IPS-18a (cell line): Measurements from ENCODE around the gene FAM3B.

Experiments used
- H3K27ac ChIP-seq: one replicate; pipeline ENCODE4 v1.5.1; 2013; ENCODE audit warnings: low read length
- H3K27me3 ChIP-seq: one replicate; pipeline ENCODE4 v1.6.1; 2013; ENCODE audit warnings: mild to moderate bottlenecking, low read length; ENCODE audit not compliant: control insufficient read depth, insufficient read depth
- H3K36me3 ChIP-seq: one replicate; pipeline ENCODE4 v1.6.1; 2013; ENCODE audit warnings: low read depth, low read length; ENCODE audit not compliant: control insufficient read depth
- H3K4me1 ChIP-seq: one replicate; pipeline ENCODE4 v1.6.1; 2013; ENCODE audit warnings: low read depth, low read length; ENCODE audit not compliant: control insufficient read depth
- H3K4me3 ChIP-seq: one replicate; pipeline ENCODE4 v1.5.1; 2013; ENCODE audit warnings: low read length
- H3K9ac ChIP-seq: one replicate; pipeline ENCODE4 v1.6.1; 2013; ENCODE audit warnings: mild to moderate bottlenecking, low read length, moderate library complexity
- H3K9me3 ChIP-seq: one replicate; pipeline ENCODE4 v1.6.1; 2013; ENCODE audit warnings: low read depth, low read length; ENCODE audit not compliant: control insufficient read depth

Gene FAM3B

DNA sequence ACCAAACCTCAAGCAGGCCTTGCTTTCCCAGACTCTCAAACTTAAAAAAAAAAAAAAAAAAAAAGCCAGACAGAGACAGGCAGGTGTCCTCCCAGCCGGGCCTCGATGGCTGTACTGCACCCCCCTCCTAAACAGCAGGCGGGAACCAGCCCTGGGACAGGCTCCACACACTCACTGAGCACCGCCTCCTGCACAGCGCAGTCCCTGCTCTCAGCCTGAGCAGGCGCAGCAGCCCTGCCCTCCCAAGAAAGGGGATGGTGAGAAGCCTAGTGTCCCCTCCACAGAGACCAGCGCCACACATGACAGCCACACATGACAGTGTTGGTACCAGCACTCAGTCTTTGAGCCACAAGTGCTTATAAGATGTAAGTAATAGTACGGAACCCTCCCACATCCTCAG is 57.2 kb downstream of the FAM3B start:
- H3K4me3 ChIP-seq, result no peak overlapping the region
- H3K9ac ChIP-seq, result no peak overlapping the region
- no peaks in the 10 kb centered on the region for H3K27me3 ChIP-seq
- peaks cover 10% of the 10 kb centered on the region for H3K4me1 ChIP-seq
- no peak overlapping the region for H3K27ac ChIP-seq
- no peaks in the 10 kb centered on the region for H3K9me3 ChIP-seq
- H3K36me3 ChIP-seq, result no peaks in the 10 kb centered on the region

DNA sequence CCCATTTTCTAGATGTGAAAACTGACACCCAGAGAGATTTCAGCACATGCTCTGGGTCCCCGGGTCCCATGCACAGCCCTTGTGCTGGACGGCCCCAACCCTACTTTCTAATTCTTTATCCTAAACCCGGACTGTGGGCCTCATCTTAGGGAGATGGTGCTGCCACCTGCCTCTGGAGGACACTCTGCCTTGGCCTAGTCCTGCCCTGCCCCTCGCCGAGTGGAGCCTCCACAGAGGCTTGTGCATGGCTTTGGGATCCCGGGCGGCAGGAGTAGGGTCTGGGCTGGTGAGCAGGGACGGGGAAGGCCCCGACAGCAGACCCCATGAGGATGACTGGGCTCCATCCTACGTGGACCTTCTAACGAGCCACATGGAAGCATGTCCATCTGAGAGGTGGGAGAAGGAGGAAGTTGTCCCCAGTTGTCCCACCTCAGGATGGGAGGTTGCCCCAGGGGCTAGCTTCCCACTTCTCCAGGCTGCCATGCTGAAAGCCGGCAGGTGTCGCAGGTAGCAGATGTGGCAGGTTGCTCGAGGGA is 57.6 kb downstream of the FAM3B start:
- H3K9ac ChIP-seq, result no peak overlapping the region

DNA sequence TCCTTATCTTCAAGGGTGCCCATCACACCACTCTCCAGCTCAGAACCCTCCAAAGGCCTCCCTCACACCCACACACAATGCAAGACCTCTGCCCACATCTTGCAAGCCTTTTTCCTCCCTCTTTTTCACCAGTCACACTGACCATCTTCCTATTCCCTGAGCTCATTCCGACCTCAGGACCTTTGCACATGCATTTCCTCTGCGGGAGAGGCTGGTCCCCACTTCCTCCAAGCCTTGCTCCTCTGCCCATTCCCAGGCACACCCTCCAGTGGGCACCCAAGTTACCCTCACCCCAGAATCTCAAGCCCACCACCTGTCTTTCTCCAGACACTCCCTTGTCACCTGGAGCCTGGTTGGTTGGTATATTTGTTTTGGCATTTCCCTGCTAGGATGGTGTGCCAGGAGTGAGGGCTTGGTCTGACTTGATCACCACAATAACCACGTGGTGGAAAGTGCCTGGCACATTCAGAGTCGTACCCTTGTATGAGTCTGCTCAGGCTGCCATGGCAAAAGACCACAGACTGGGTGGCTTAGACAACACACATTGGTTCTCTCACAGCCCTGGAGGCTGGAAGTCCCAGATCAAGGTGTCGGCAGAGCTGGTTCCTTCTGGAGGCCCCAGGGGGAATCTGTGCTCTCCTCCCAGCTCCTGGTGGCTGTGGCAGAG is 58.4 kb downstream of the FAM3B start:
- Histone ChIP-seq H3K9ac (no peak overlapping the region), H3K9me3 (no peaks in the 10 kb centered on the region), H3K4me1 (peaks cover 5% of the 10 kb centered on the region), H3K36me3 (no peaks in the 10 kb centered on the region), H3K27me3 (no peaks in the 10 kb centered on the region), H3K27ac (no peak overlapping the region), H3K4me3 (no peak overlapping the region)

More for the DNA sequence above, 57.6 kb downstream of the FAM3B start:
- Histone ChIP-seq H3K27me3 (no peaks in the 10 kb centered on the region), H3K27ac (no peak overlapping the region), H3K36me3 (no peaks in the 10 kb centered on the region), H3K9me3 (no peaks in the 10 kb centered on the region), H3K4me3 (no peak overlapping the region), H3K4me1 (peaks cover 8% of the 10 kb centered on the region)

- H3K4me3 ChIP-seq, result no peak overlapping the region
- H3K4me1 ChIP-seq, result no peaks in the 10 kb centered on the region
- no peaks in the 10 kb centered on the region for H3K27me3 ChIP-seq
- H3K9ac ChIP-seq, result no peak overlapping the region
- H3K9me3 ChIP-seq, result no peaks in the 10 kb centered on the region
- no peaks in the 10 kb centered on the region for H3K36me3 ChIP-seq
- H3K27ac ChIP-seq, result no peak overlapping the region
These were observed 59.3 kb downstream of the FAM3B start for GRCh38 chr21:41375875-41376274.

DNA sequence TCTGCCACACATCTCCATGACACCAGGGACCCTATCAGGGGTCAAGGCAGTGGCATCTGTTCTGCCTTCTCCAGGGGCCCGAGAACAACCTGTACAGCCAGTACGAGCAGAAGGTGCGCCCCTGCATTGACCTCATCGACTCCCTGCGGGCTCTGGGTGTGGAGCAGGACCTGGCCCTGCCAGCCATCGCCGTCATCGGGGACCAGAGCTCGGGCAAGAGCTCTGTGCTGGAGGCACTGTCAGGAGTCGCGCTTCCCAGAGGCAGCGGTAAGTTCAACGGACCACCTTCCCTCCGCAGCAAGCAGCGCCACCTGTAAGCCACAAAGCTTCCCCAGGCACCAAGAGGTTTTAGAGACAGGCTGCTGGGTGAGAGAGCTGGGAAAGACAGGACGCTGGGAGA is 61.1 kb downstream of the FAM3B start:
- Histone ChIP-seq H3K27ac (no peak overlapping the region), H3K9ac (no peak overlapping the region), H3K27me3 (no peaks in the 10 kb centered on the region), H3K4me3 (no peak overlapping the region), H3K4me1 (no peaks in the 10 kb centered on the region), H3K36me3 (no peaks in the 10 kb centered on the region), H3K9me3 (no peaks in the 10 kb centered on the region)

- Histone ChIP-seq H3K9me3 (no peaks in the 10 kb centered on the region), H3K36me3 (no peaks in the 10 kb centered on the region), H3K27me3 (no peaks in the 10 kb centered on the region), H3K9ac (no peak overlapping the region), H3K4me1 (no peaks in the 10 kb centered on the region), H3K4me3 (no peak overlapping the region), H3K27ac (no peak overlapping the region)
These were observed 62.2 kb downstream of the FAM3B start for GRCh38 chr21:41378849-41379248.

DNA sequence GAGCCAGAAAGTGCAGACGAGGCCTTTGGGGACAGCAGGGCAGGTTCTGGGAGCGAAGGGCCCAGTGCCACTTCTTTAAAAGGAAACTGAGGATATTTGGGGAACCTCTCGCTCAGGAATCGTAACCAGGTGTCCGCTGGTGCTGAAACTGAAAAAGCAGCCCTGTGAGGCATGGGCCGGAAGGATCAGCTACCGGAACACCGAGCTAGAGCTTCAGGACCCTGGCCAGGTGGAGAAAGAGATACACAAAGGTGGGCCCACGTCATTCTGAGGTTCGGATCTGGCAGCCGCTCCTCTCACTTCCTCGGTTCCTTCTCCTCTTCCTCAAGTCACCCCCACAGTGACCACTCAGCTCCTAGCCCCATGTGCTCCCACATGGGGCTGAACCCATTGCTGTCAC is 63.3 kb downstream of the FAM3B start:
- Histone ChIP-seq H3K4me3 (no peak overlapping the region), H3K9me3 (no peaks in the 10 kb centered on the region), H3K36me3 (no peaks in the 10 kb centered on the region), H3K9ac (no peak overlapping the region), H3K27me3 (no peaks in the 10 kb centered on the region), H3K4me1 (no peaks in the 10 kb centered on the region), H3K27ac (no peak overlapping the region)

DNA sequence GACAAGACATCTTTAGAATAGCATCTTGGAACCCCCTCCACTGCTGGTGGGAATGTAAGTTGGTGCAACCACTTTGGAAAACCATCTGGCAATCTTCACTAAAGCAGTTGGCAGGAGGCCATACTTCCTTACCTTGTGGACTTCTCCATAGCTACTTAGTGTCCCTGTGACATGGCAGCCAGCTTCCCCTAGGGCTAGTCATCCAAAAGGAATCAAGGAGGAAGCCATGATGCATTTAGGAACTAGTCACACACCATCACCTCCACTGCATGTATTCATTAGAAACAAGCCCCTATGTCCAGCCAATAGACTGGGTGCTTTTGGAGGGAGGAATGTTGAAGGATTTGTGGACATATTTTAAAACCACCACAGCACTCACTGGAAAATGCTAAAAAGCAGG is 65.1 kb downstream of the FAM3B start:
- Histone ChIP-seq H3K4me3 (no peak overlapping the region), H3K27ac (no peak overlapping the region), H3K9ac (no peak overlapping the region), H3K27me3 (no peaks in the 10 kb centered on the region), H3K9me3 (no peaks in the 10 kb centered on the region), H3K36me3 (no peaks in the 10 kb centered on the region), H3K4me1 (no peaks in the 10 kb centered on the region)

GRCh38 chr21:41387042-41387819 is 70.6 kb downstream of the FAM3B start:
- Histone ChIP-seq H3K36me3 (no peaks in the 10 kb centered on the region), H3K4me1 (no peaks in the 10 kb centered on the region), H3K9me3 (no peaks in the 10 kb centered on the region), H3K4me3 (no peak overlapping the region), H3K27me3 (no peaks in the 10 kb centered on the region), H3K9ac (no peak overlapping the region), H3K27ac (no peak overlapping the region)

GRCh38 chr21:41387824-41388223 is 71.2 kb downstream of the FAM3B start:
- Histone ChIP-seq H3K27ac (no peak overlapping the region), H3K4me3 (no peak overlapping the region), H3K27me3 (no peaks in the 10 kb centered on the region), H3K9me3 (no peaks in the 10 kb centered on the region), H3K9ac (no peak overlapping the region), H3K36me3 (no peaks in the 10 kb centered on the region), H3K4me1 (no peaks in the 10 kb centered on the region)

DNA sequence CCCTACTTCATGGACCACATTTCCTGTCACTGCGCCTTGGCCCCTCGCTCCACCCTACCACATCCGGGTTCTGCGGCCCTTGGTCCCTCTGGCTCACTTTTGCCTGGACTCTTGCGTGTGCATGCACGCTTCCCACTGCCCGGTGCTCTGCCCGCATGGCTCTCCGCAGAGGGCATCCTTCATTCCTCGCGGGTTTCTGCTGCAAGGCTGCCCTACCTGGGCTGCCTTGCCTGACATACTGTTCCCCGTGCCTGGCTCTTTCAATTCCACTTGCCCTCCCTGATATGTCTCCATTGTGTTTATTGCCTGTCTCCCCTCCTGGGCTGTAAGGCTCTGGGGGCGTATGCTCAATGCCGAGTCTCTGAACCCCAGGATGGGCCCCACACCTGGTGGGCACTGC is 71.7 kb downstream of the FAM3B start:
- H3K4me1 ChIP-seq, result no peaks in the 10 kb centered on the region
- no peaks in the 10 kb centered on the region for H3K27me3 ChIP-seq
- no peak overlapping the region for H3K4me3 ChIP-seq
- no peaks in the 10 kb centered on the region for H3K9me3 ChIP-seq
- H3K27ac ChIP-seq, result no peak overlapping the region
- H3K36me3 ChIP-seq, result no peaks in the 10 kb centered on the region
- no peak overlapping the region for H3K9ac ChIP-seq
